Heart right ventricle (tissue), 16 donors: ENCODE measurements around the gene SLC25A38. TPM values are rescaled to one million over a fixed set of nuclear protein-coding genes. Genes with fewer than 3 reads are reported as not detected.

ENCODE experiments used
- ATAC-seq, 8 donors: fragments of 200-7000 bp; cut with Tn5 transposase; one replicate each; pipeline ENCODE4 v1.9.1; 2020; ENCODE audit warnings: mild to moderate bottlenecking in 8 of 8, moderate library complexity in 8 of 8, moderate number of reproducible peaks in 1 of 8
- DNase-seq, 2 donors: peaks; one replicate each; pipeline ENCODE4 v3.0.0-alpha.2; 2020
- H3K27ac ChIP-seq, 10 donors: fragments of 200-600 bp; sonication (generic) in 2 of 10; one replicate each; pipeline versions ENCODE4 v1.5.0 to v1.8.0; 2020 to 2022; ENCODE audit warnings: mild to moderate bottlenecking in 3 of 10
- H3K27me3 ChIP-seq, 7 donors: fragments of 200-600 bp; one replicate each; pipeline ENCODE4 v1.8.0; 2021 to 2022; ENCODE audit warnings: mild to moderate bottlenecking in 2 of 7
- H3K36me3 ChIP-seq, 9 donors: fragments of 200-600 bp; sonication (generic) in 1 of 9; one replicate each; pipeline versions ENCODE4 v1.5.0 to v1.8.0; 2020 to 2022; ENCODE audit warnings: mild to moderate bottlenecking in 2 of 9
- H3K4me1 ChIP-seq, 9 donors: fragments of 200-600 bp; sonication (generic) in 1 of 9; one replicate each; pipeline versions ENCODE4 v1.5.0 to v1.8.0; 2020 to 2022; ENCODE audit warnings: mild to moderate bottlenecking in 4 of 9
- H3K4me3 ChIP-seq, 10 donors: fragments of 200-600 bp; sonication (generic) in 2 of 10; one replicate each; pipeline versions ENCODE4 v1.5.0 to v1.8.0; 2020 to 2022; ENCODE audit warnings: mild to moderate bottlenecking in 7 of 10, moderate library complexity in 2 of 10
- H3K9me3 ChIP-seq, 11 donors: fragments of 200-600 bp in 10 of 11; sonication (generic) in 2 of 11; one replicate each; pipeline versions ENCODE4 v1.5.0 to v1.8.0; 2013 to 2022; ENCODE audit warnings: mild to moderate bottlenecking in 2 of 11, control low read depth in 1 of 11, moderate library complexity in 1 of 11
- CTCF ChIP-seq, 9 donors: fragments of 200-600 bp; sonication (generic) in 2 of 9; IDR thresholded peaks; one replicate each; pipeline versions ENCODE4 v1.5.0 to v1.8.0; 2021 to 2022; ENCODE audit warnings: antibody characterized with exemption in 9 of 9, mild to moderate bottlenecking in 5 of 9, moderate library complexity in 1 of 9
- WGBS, 2 donors: extraction: QIAGEN DNeasy Blood & Tissue Kit; methylation state at CpG; one replicate each; pipeline ENCODE4 v1.1.7; 2013; ENCODE audit warnings: inconsistent platforms in 1 of 2; 5-methylcytosine and 5-hydroxymethylcytosine counted together
- intact Hi-C, 10 donors: fragments of 100-400 bp; cut with DNase I; formaldehyde crosslinking; loops; one replicate each; pipeline versions ENCODE4 v1.11.1 to v1.14.2; 2022
- polyA plus RNA-seq, 2 donors: library from polyadenylated mRNA; stranded (reverse); fragments of 200-250 nt; gene quantifications; one replicate each; pipeline ENCODE4 v1.2.3, GENCODE V29; 2013
- total RNA-seq, 10 donors: library from RNA; stranded (reverse); fragmentation: NEBNext Ultra II Directional in 3 of 10; extraction: Animal tissue kit (Norgen Biotek cat#: 25700) in 3 of 10; gene quantifications; one replicate each; pipeline versions ENCODE4 v1.2.1 to v1.2.4, GENCODE V29; 2021 to 2023
- donor health status: Arrhythmogenic right ventricular cardiomyopathy.
- donor health status: ischemic (EF 13 %, LVEDD 7.1; RV severe dilation, severe dysfunction).
- donor health status: healthy with polysubstance abuse.
- donor health status: DM: no; HTN: yes; CAD: no.
- donor health status: DM: no; HTN: no; CAD: no.
- donor health status: ischemic (EF 25% LVEDD 6.9; RV normal size, moderate dysfunction).
- donor health status: ischemic (EF 25% LVEDD 5.7; RV mildly dilated, moderate dysfunction).
- donor health status: healthy.
- donor health status: DM: yes; HTN: yes; CAD: no.
- donor health status: Ischemic cardiomyopathy.
- donor health status: ischemic (EF 35%, LVEDD 5.7; RV mildly dilated, moderate dysfunction).
- donor health status: nonischemic (EF 11% LVEDD 7.7; RV severe dilation, severe dysfunction).
- donor health status: DM: yes; HTN: yes; CAD: no.
- donor health status: PGD.
- donor health status: ischemic (EF 29% LVEDD 5.4; RV normal size, mild dysfunction).
- donor health status: nonischemic (EF 23%, LVEDD 6.1; RV moderate dilation, normal function).

SLC25A38 gene
- total and polyA plus RNA-seq, 12 donors: 9.7 to 25.8 (median 19.2) TPM

- Histone ChIP-seq H3K36me3 (no peaks in the 10 kb centered on the region), H3K27ac (peak overlapping the region; percentile 18 to 83 (median 61)), H3K4me1 (peaks cover 0 to 23% (median 9%) of the 10 kb centered on the region in 9 donors), H3K4me3 (peak overlapping the region in 2 of 10 donors; percentile 13 to 22), H3K27me3 (no peaks in the 10 kb centered on the region), H3K9me3 (no peaks in the 10 kb centered on the region)
- no peak for TF ChIP-seq CTCF (IDR thresholded peaks at IDR 0.05)
- peak in 3 of 8 donors; percentile 51 to 65 (median 63) for ATAC-seq
- DNase-seq: no peak
- intact Hi-C loops: no loop called here
- WGBS, 2 donors: 41 to 65% methylated on average over 3 of the region's 3 CpGs
These were observed 50.5 kb downstream of the SLC25A38 start for GRCh38 chr3:39433642-39434041.

- no peaks in the 10 kb centered on the region for H3K27me3 ChIP-seq
- intact Hi-C loops: no loop called here
- no peak overlapping the region for H3K4me3 ChIP-seq
- H3K4me1 ChIP-seq: peaks cover 0 to 14% (median 6%) of the 10 kb centered on the region in 9 donors
- no peaks in the 10 kb centered on the region for H3K36me3 ChIP-seq
- 61 to 70% methylated on average over 5 of the region's 5 CpGs for WGBS, 2 donors
- DNase-seq (no peak), ATAC-seq (no peak)
- no peak for TF ChIP-seq CTCF (IDR thresholded peaks at IDR 0.05)
- no peaks in the 10 kb centered on the region for H3K9me3 ChIP-seq
- no peak overlapping the region for H3K27ac ChIP-seq
These were observed 51.4 kb downstream of the SLC25A38 start for GRCh38 chr3:39434574-39434973.

- TF ChIP-seq CTCF (IDR thresholded peaks at IDR 0.05): no peak
- 55 to 67% methylated on average over 1 of the region's 1 CpG for WGBS, 2 donors
- DNase-seq (no peak), ATAC-seq (no peak)
- no peak overlapping the region for H3K4me3 ChIP-seq
- peaks cover 0 to 13% (median 6%) of the 10 kb centered on the region in 9 donors for H3K4me1 ChIP-seq
- H3K27ac ChIP-seq: no peak overlapping the region
- intact Hi-C loops: no loop called here
- H3K9me3 ChIP-seq: no peaks in the 10 kb centered on the region
- no peaks in the 10 kb centered on the region for H3K36me3 ChIP-seq
- no peaks in the 10 kb centered on the region for H3K27me3 ChIP-seq
These were observed 52.0 kb downstream of the SLC25A38 start for GRCh38 chr3:39435006-39435748.

- no peaks in the 10 kb centered on the region for H3K9me3 ChIP-seq
- DNase-seq: no peak
These were observed 55.7 kb downstream of the SLC25A38 start for GRCh38 chr3:39438880-39439279.

More at GRCh38 chr3:39438880-39439279, 55.7 kb downstream of the SLC25A38 start:
- H3K36me3 ChIP-seq: no peaks in the 10 kb centered on the region
- no peak overlapping the region for H3K27ac ChIP-seq
- intact Hi-C loops: no loop called here
- no peaks in the 10 kb centered on the region for H3K27me3 ChIP-seq
- ATAC-seq: no peak
- H3K4me3 ChIP-seq: no peak overlapping the region
- TF ChIP-seq CTCF (IDR thresholded peaks at IDR 0.05): no peak
- peaks cover 0 to 1% (median 0%) of the 10 kb centered on the region in 9 donors for H3K4me1 ChIP-seq
- 71 to 79% methylated on average over 4 of the region's 4 CpGs for WGBS, 2 donors
